ENCODE results near the gene TRPC4AP. TPM values are rescaled to one million over a fixed set of nuclear protein-coding genes. Genes with fewer than 3 reads are reported as not detected.

TRPC4AP gene
- polyA plus RNA-seq, 1 donor = 62.0 TPM

DNA sequence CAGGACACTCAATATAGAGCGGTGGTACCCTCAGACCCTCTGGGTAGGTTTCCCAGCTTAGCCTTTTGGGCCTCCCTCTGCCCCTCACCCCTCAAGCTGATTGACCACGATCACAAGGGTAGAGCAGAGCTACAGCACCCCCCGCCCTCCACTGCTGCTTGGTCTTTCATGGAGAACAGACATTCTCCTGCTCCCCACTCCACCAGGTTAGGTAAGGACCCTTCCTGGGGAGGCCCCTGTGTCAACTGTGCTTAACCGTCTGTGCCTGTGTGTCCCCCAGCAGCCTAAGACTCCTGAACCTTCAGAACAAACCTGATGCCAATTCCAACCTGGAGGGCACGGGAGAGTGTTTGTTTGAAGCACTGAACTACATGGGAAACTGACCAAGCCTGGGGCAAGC is 125.2 kb downstream of the TRPC4AP start:
- no peak for DNase-seq

GRCh38 chr20:34965051-34965450 is 127.6 kb downstream of the TRPC4AP start:
- no peak for DNase-seq

- no peak for DNase-seq
Observed at GRCh38 chr20:34964486-34964885, 128.1 kb downstream of the TRPC4AP start.

- no peak for DNase-seq
Observed at GRCh38 chr20:34956751-34957472, 135.7 kb downstream of the TRPC4AP start.

- DNase-seq = no peak
Observed at GRCh38 chr20:34956041-34956458, 136.6 kb downstream of the TRPC4AP start.

- peak; percentile 98 for DNase-seq
Observed at GRCh38 chr20:34955231-34956040, 137.2 kb downstream of the TRPC4AP start, which contains the start of the genes GSS and MYH7B. TSS of gene GSS (minus strand) at chr20:34955806. CDS start at chr20:34951852, 3,954 bp downstream. TSS of gene MYH7B (plus strand) at chr20:34955868. CDS start at chr20:34978006, 22,138 bp downstream.

DNA sequence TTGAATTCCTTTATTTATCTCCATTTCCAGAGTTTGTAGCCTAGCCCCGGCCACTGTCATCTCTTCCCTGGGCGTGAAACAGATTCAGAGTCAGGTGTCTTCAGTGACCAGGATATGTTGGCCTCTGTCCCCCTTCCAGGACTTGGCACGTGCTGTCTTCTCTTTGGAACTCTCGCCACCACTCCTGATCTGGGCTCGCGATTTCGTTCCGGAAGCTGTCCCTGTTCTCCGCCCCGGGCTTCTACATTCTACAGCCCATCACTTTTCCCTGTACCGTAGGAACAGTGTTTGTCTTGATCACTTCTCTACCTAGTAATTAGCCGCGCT is 137.7 kb downstream of the TRPC4AP start:
- DNase-seq = peak; percentile 36

DNA sequence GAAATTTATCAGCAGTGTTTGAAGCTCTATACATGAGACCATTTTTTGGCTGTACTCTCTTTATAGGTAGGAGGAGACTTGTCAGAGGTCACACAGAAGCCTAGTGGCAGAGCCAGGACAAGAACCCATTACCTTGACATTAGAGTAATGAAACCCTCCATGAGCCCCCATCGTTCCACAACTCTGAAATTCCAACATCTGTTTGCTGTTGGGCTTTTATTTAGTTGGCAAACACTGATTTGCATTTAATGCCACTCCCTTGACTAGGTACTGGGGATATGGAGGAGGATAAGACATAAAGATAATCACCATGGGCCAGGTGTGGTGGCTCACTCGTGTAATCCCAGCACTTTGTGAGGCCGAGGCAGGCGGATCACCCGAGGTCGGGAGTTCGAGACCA is 138.6 kb downstream of the TRPC4AP start:
- no peak for DNase-seq

- DNase-seq = no peak
Observed at GRCh38 chr20:34952671-34953070, 139.9 kb downstream of the TRPC4AP start.

Other genes starting within 250 kb of the TRPC4AP start
- 21.1 TPM for gene GGT7, start 220.0 kb downstream of the TRPC4AP start, polyA plus RNA-seq (ENCODE audit: insufficient read length)
- 49.6 TPM for gene ACSS2, start 216.2 kb downstream of the TRPC4AP start, polyA plus RNA-seq (ENCODE audit: insufficient read length)
- gene GSS, start 137.0 kb downstream of the TRPC4AP start, polyA plus RNA-seq (ENCODE audit: insufficient read length) = 25.5 TPM
- 48.9 TPM for gene MYH7B, start 136.9 kb downstream of the TRPC4AP start, polyA plus RNA-seq (ENCODE audit: insufficient read length)
- 10.3 TPM for gene EDEM2, start 54.5 kb upstream of the TRPC4AP start, polyA plus RNA-seq (ENCODE audit: insufficient read length)
- 43.5 TPM for gene PROCR, start 79.3 kb upstream of the TRPC4AP start, polyA plus RNA-seq (ENCODE audit: insufficient read length)
- 0.43 TPM for gene MMP24, start 133.9 kb upstream of the TRPC4AP start, polyA plus RNA-seq (ENCODE audit: insufficient read length)
- 29.2 TPM for gene MMP24OS, start 185.3 kb upstream of the TRPC4AP start, polyA plus RNA-seq (ENCODE audit: insufficient read length)
- 75.6 TPM for gene EIF6, start 192.0 kb upstream of the TRPC4AP start, polyA plus RNA-seq (ENCODE audit: insufficient read length)
- 0.17 TPM for gene FAM83C, start 199.6 kb upstream of the TRPC4AP start, polyA plus RNA-seq (ENCODE audit: insufficient read length)